Cardiac ventricle fibroblast (primary cell): ENCODE measurements around the gene ISOC2. TPM values are rescaled to one million over a fixed set of nuclear protein-coding genes. Genes with fewer than 3 reads are reported as not detected.

ENCODE experiments used
- total RNA-seq: library from RNA; depleted of rRNA; stranded (reverse); fragments of >200 nt; gene quantifications from 2 replicates; pipeline ENCODE4 v1.2.3, GENCODE V29; 2015

The ISOC2 gene
- total RNA-seq, result 84.9 and 94.9 TPM in 2 replicates

GRCh38 chr19:55461259-55461973 lies at the start of gene ISOC2:
Gene ISOC2 (minus strand): TSS chr19:55461642. CDS start chr19:55456486, 5,156 bp downstream.

GRCh38 chr19:55487924-55488687 lies 26.7 kb upstream of the ISOC2 start, which contains the start of gene SSC5D:
Gene SSC5D (plus strand): TSS chr19:55488436. CDS start chr19:55488590, 154 bp downstream.

GRCh38 chr19:55484593-55485438 lies 23.4 kb upstream of the ISOC2 start, which contains the start of gene NAT14:
Gene NAT14 (plus strand): TSS chr19:55485188. CDS start chr19:55485709, 521 bp downstream.

GRCh38 chr19:55476100-55476775 lies 14.8 kb upstream of the ISOC2 start, which contains the start of gene ZNF628:
Gene ZNF628 (plus strand): TSS chr19:55476617. CDS start chr19:55479911, 3,294 bp downstream.

GRCh38 chr19:55464662-55465054 lies 3.2 kb upstream of the ISOC2 start, which contains the start of gene C19orf85:
Gene C19orf85 (minus strand): TSS chr19:55464751. CDS start chr19:55464554, 197 bp downstream.

GRCh38 chr19:55443045-55443823 lies 18.2 kb downstream of the ISOC2 start, which contains the start of gene SHISA7:
Gene SHISA7 (minus strand): TSS chr19:55443300. CDS start chr19:55442863, 437 bp downstream.

GRCh38 chr19:55407550-55407799 lies 54.0 kb downstream of the ISOC2 start, which contains the start of gene UBE2S:
Gene UBE2S (minus strand): TSS chr19:55407788. CDS start chr19:55407589, 199 bp downstream.

Other genes starting within 250 kb of the ISOC2 start
- gene TMEM86B, start 232.9 kb downstream of the ISOC2 start, total RNA-seq, result 0.44 and 0.73 TPM in 2 replicates
- 36.8 and 38.3 TPM in 2 replicates for gene PPP6R1, start 202.6 kb downstream of the ISOC2 start, total RNA-seq
- gene HSPBP1, start 181.5 kb downstream of the ISOC2 start, total RNA-seq, result 23.6 and 31.0 TPM in 2 replicates
- 0.94 and 4.6 TPM in 2 replicates for gene BRSK1, start 177.6 kb downstream of the ISOC2 start, total RNA-seq
- gene TMEM150B, start 136.3 kb downstream of the ISOC2 start, total RNA-seq, result not detected in 2 replicates
- 4.2 and 8.7 TPM in 2 replicates for gene KMT5C, start 121.8 kb downstream of the ISOC2 start, total RNA-seq
- gene COX6B2, start 106.9 kb downstream of the ISOC2 start, total RNA-seq, result not detected in 2 replicates
- not detected in 2 replicates for gene GARIN5B, start 98.4 kb downstream of the ISOC2 start, total RNA-seq
- gene IL11, start 91.2 kb downstream of the ISOC2 start, total RNA-seq, result 0.15 and 0.31 TPM in 2 replicates
- not detected in 2 replicates for gene TMEM190, start 84.8 kb downstream of the ISOC2 start, total RNA-seq
- 0.19 and 0.83 TPM in 2 replicates for gene TMEM238, start 77.3 kb downstream of the ISOC2 start, total RNA-seq
- 656 and 731 TPM in 2 replicates for gene RPL28, start 75.7 kb downstream of the ISOC2 start, total RNA-seq
- 22.0 and 33.7 TPM in 2 replicates for gene UBE2S, start 53.9 kb downstream of the ISOC2 start, total RNA-seq
- not detected in 2 replicates for gene SHISA7, start 18.3 kb downstream of the ISOC2 start, total RNA-seq
- not detected in 2 replicates for gene C19orf85, start 3.1 kb upstream of the ISOC2 start, total RNA-seq
- 5.8 and 8.5 TPM in 2 replicates for gene ZNF628, start 15.0 kb upstream of the ISOC2 start, total RNA-seq
- 4.2 and 11.4 TPM in 2 replicates for gene NAT14, start 23.5 kb upstream of the ISOC2 start, total RNA-seq
- 70.0 and 81.2 TPM in 2 replicates for gene SSC5D, start 26.8 kb upstream of the ISOC2 start, total RNA-seq
- not detected in 2 replicates for gene SBK2, start 75.5 kb upstream of the ISOC2 start, total RNA-seq
- not detected in 2 replicates for gene SBK3, start 83.9 kb upstream of the ISOC2 start, total RNA-seq
- gene ZNF579, start 119.2 kb upstream of the ISOC2 start, total RNA-seq, result 6.3 and 6.6 TPM in 2 replicates
- gene FIZ1, start 137.9 kb upstream of the ISOC2 start, total RNA-seq, result 4.9 and 7.0 TPM in 2 replicates
- gene ZNF524, start 138.6 kb upstream of the ISOC2 start, total RNA-seq, result 17.9 and 21.6 TPM in 2 replicates
- 6.8 and 7.6 TPM in 2 replicates for gene ZNF865, start 144.0 kb upstream of the ISOC2 start, total RNA-seq
- gene ZNF784, start 162.9 kb upstream of the ISOC2 start, total RNA-seq, result 2.1 and 4.0 TPM in 2 replicates
- 16.3 and 17.3 TPM in 2 replicates for gene ZNF580, start 179.4 kb upstream of the ISOC2 start, total RNA-seq
- gene ZNF581, start 182.0 kb upstream of the ISOC2 start, total RNA-seq, result 37.1 and 44.1 TPM in 2 replicates
- gene CCDC106, start 186.6 kb upstream of the ISOC2 start, total RNA-seq, result 14.9 and 17.8 TPM in 2 replicates
- 86.1 and 111 TPM in 2 replicates for gene U2AF2, start 193.4 kb upstream of the ISOC2 start, total RNA-seq
- 164 and 197 TPM in 2 replicates for gene EPN1, start 213.6 kb upstream of the ISOC2 start, total RNA-seq